IMR-90 (cell line): Measurements from ENCODE around the gene TNRC6A.
"Not testable (repeated sequence)": the region's sequence is repeated elsewhere in the genome, so short reads cannot be mapped to it uniquely, and the experiment has no call there.

Source experiments
- BHLHE40 ChIP-seq: fragments of 150-350 bp; IDR thresholded peaks from 2 replicates; pipeline ENCODE4 v1.6.1; 2016; ENCODE audit warnings: mild to moderate bottlenecking, low read depth, low read length
- CHD1 ChIP-seq: IDR thresholded peaks from 2 replicates; pipeline ENCODE4 v1.6.1; 2012; ENCODE audit warnings: low read depth, low read length, improper control_type of control experiment
- MAZ ChIP-seq: IDR thresholded peaks from 2 replicates; pipeline ENCODE4 v1.6.1; 2012; ENCODE audit warnings: low read depth, mild to moderate bottlenecking, low read length, improper control_type of control experiment, moderate library complexity, borderline replicate concordance
- MXI1 ChIP-seq: IDR thresholded peaks from 2 replicates; pipeline ENCODE4 v1.6.1; 2012; ENCODE audit warnings: low read depth, mild to moderate bottlenecking, low read length, moderate library complexity, borderline replicate concordance
- NFE2L2 ChIP-seq: fragments of 150-350 bp; IDR thresholded peaks from 2 replicates; pipeline ENCODE4 v1.6.1; 2016; ENCODE audit warnings: low read depth, mild to moderate bottlenecking, low read length
- POLR2A ChIP-seq: IDR thresholded peaks from 2 replicates; pipeline ENCODE4 v1.6.1; 2012; ENCODE audit warnings: mild to moderate bottlenecking, low read depth, low read length
- RCOR1 ChIP-seq: IDR thresholded peaks from 2 replicates; pipeline ENCODE4 v1.6.1; 2012; ENCODE audit warnings: mild to moderate bottlenecking, low read length, improper control_type of control experiment; ENCODE audit not compliant: insufficient replicate concordance
- TF ChIP-seq, protein P1 (sequence below): conservative IDR thresholded peaks from 2 replicates; pipeline ENCODE4 v1.5.1; 2012; ENCODE audit warnings: mild to moderate bottlenecking, low read depth, low read length, improper control_type of control experiment
- TF ChIP-seq, protein P2 (sequence below): fragments of 150-350 bp; IDR thresholded peaks from 2 replicates; pipeline ENCODE4 v1.6.1; 2017; ENCODE audit warnings: mild to moderate bottlenecking, antibody characterized with exemption, low read length, low read depth

- TF ChIP-seq, protein P1, sequence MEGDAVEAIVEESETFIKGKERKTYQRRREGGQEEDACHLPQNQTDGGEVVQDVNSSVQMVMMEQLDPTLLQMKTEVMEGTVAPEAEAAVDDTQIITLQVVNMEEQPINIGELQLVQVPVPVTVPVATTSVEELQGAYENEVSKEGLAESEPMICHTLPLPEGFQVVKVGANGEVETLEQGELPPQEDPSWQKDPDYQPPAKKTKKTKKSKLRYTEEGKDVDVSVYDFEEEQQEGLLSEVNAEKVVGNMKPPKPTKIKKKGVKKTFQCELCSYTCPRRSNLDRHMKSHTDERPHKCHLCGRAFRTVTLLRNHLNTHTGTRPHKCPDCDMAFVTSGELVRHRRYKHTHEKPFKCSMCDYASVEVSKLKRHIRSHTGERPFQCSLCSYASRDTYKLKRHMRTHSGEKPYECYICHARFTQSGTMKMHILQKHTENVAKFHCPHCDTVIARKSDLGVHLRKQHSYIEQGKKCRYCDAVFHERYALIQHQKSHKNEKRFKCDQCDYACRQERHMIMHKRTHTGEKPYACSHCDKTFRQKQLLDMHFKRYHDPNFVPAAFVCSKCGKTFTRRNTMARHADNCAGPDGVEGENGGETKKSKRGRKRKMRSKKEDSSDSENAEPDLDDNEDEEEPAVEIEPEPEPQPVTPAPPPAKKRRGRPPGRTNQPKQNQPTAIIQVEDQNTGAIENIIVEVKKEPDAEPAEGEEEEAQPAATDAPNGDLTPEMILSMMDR, result not testable (repeated sequence)
- not testable (repeated sequence) for TF ChIP-seq BHLHE40, MAZ, MXI1, CHD1, NFE2L2, POLR2A, RCOR1
- TF ChIP-seq, protein P2, sequence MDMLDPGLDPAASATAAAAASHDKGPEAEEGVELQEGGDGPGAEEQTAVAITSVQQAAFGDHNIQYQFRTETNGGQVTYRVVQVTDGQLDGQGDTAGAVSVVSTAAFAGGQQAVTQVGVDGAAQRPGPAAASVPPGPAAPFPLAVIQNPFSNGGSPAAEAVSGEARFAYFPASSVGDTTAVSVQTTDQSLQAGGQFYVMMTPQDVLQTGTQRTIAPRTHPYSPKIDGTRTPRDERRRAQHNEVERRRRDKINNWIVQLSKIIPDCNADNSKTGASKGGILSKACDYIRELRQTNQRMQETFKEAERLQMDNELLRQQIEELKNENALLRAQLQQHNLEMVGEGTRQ, result not testable (repeated sequence)
These were observed 127.4 kb downstream of the TNRC6A start for GRCh38 chr16:24856871-24857270.
